ES-I3 (cell line): ENCODE measurements around the gene MB.
"Not testable (repeated sequence)": the region's sequence is repeated elsewhere in the genome, so short reads cannot be mapped to it uniquely, and the experiment has no call there.

Source experiments
- H3K36me3 ChIP-seq: 2 replicates; pipeline ENCODE4 v1.6.1; 2013; ENCODE audit warnings: mild to moderate bottlenecking, low read length, control low read depth, moderate library complexity; ENCODE audit not compliant: insufficient read depth
- H3K4me1 ChIP-seq: 2 replicates; pipeline ENCODE4 v1.6.1; 2013; ENCODE audit warnings: mild to moderate bottlenecking, control low read depth, low read length; ENCODE audit not compliant: insufficient read depth
- H3K9ac ChIP-seq: 2 replicates; pipeline ENCODE4 v1.6.1; 2013; ENCODE audit warnings: low read depth, mild to moderate bottlenecking, low read length, moderate library complexity
- H3K9me3 ChIP-seq: 2 replicates; pipeline ENCODE4 v1.6.1; 2013; ENCODE audit warnings: mild to moderate bottlenecking, low read length, moderate library complexity; ENCODE audit not compliant: control insufficient read depth, insufficient read depth

MB gene

GRCh38 chr22:35617137-35617755, at the start of gene MB:
Gene MB (minus strand): TSS chr22:35617329. CDS start chr22:35617257, 72 bp downstream.
- Histone ChIP-seq H3K36me3 (no peaks in the 10 kb centered on the region), H3K4me1 (peaks cover 10% of the 10 kb centered on the region), H3K9ac (no peak within 1 kb of the TSS), H3K9me3 (no peaks in the 10 kb centered on the region)

- H3K36me3 ChIP-seq, H3K4me1 ChIP-seq, H3K9ac ChIP-seq: not testable (repeated sequence)
- H3K9me3 ChIP-seq: peaks cover 13% of the 10 kb centered on the region
These were observed 49.6 kb upstream of the MB start for GRCh38 chr22:35666699-35667098.

- Histone ChIP-seq H3K9ac (no peak overlapping the region), H3K36me3 (no peaks in the 10 kb centered on the region), H3K4me1 (no peaks in the 10 kb centered on the region), H3K9me3 (peaks cover 16% of the 10 kb centered on the region)
These were observed 47.9 kb upstream of the MB start for GRCh38 chr22:35664955-35665587.

- Histone ChIP-seq H3K36me3 (no peaks in the 10 kb centered on the region), H3K9me3 (peaks cover 17% of the 10 kb centered on the region), H3K4me1 (no peaks in the 10 kb centered on the region)
These were observed 46.2 kb upstream of the MB start for GRCh38 chr22:35663371-35663770.

GRCh38 chr22:35662914-35663313, 45.8 kb upstream of the MB start:
- H3K9ac ChIP-seq: no peak overlapping the region
- no peaks in the 10 kb centered on the region for H3K36me3 ChIP-seq

More at GRCh38 chr22:35663371-35663770, 46.2 kb upstream of the MB start:
- no peak overlapping the region for H3K9ac ChIP-seq

GRCh38 chr22:35661464-35661863, 44.3 kb upstream of the MB start:
- Histone ChIP-seq H3K36me3 (no peaks in the 10 kb centered on the region), H3K4me1 (no peaks in the 10 kb centered on the region), H3K9me3 (peaks cover 11% of the 10 kb centered on the region), H3K9ac (no peak overlapping the region)

More at GRCh38 chr22:35662914-35663313, 45.8 kb upstream of the MB start:
- Histone ChIP-seq H3K9me3 (peaks cover 17% of the 10 kb centered on the region), H3K4me1 (no peaks in the 10 kb centered on the region)

- Histone ChIP-seq H3K9me3 (peaks cover 10% of the 10 kb centered on the region), H3K36me3 (no peaks in the 10 kb centered on the region), H3K9ac (no peak overlapping the region), H3K4me1 (no peaks in the 10 kb centered on the region)
These were observed 43.4 kb upstream of the MB start for GRCh38 chr22:35660291-35661127.

- H3K4me1 ChIP-seq: no peaks in the 10 kb centered on the region
- peaks cover 4% of the 10 kb centered on the region for H3K9me3 ChIP-seq
- no peaks in the 10 kb centered on the region for H3K36me3 ChIP-seq
- H3K9ac ChIP-seq: no peak overlapping the region
These were observed 40.6 kb upstream of the MB start for GRCh38 chr22:35657571-35658312.

- Histone ChIP-seq H3K4me1 (no peaks in the 10 kb centered on the region), H3K9ac (no peak overlapping the region), H3K9me3 (peaks cover 4% of the 10 kb centered on the region), H3K36me3 (no peaks in the 10 kb centered on the region)
These were observed 39.2 kb upstream of the MB start for GRCh38 chr22:35656284-35656752.

GRCh38 chr22:35653824-35654223, 36.7 kb upstream of the MB start:
- Histone ChIP-seq H3K4me1 (no peaks in the 10 kb centered on the region), H3K9me3 (no peaks in the 10 kb centered on the region), H3K36me3 (no peaks in the 10 kb centered on the region)

GRCh38 chr22:35651085-35651484, 34.0 kb upstream of the MB start:
- Histone ChIP-seq H3K9me3 (no peaks in the 10 kb centered on the region), H3K4me1 (0 out of 2 replicates have a peak, but pooled peaks cover 3% of the 10 kb centered on the region), H3K36me3 (no peaks in the 10 kb centered on the region), H3K9ac (no peak overlapping the region)

More at GRCh38 chr22:35653824-35654223, 36.7 kb upstream of the MB start:
- no peak overlapping the region for H3K9ac ChIP-seq

- H3K36me3 ChIP-seq: no peaks in the 10 kb centered on the region
- H3K4me1 ChIP-seq: 0 out of 2 replicates have a peak, but pooled peaks cover 3% of the 10 kb centered on the region
- no peaks in the 10 kb centered on the region for H3K9me3 ChIP-seq
- no peak overlapping the region for H3K9ac ChIP-seq
These were observed 32.6 kb upstream of the MB start for GRCh38 chr22:35649636-35650250.

- 0 out of 2 replicates have a peak, but pooled peaks cover 3% of the 10 kb centered on the region for H3K4me1 ChIP-seq
- no peaks in the 10 kb centered on the region for H3K36me3 ChIP-seq
- H3K9me3 ChIP-seq: no peaks in the 10 kb centered on the region
- H3K9ac ChIP-seq: no peak overlapping the region
These were observed 32.0 kb upstream of the MB start for GRCh38 chr22:35649026-35649553.
